Hepatocyte (in vitro differentiated cells): ENCODE data around the gene EPHX1. TPM values are rescaled to one million over a fixed set of nuclear protein-coding genes. Genes with fewer than 3 reads are reported as not detected.

Experiments
- DNase-seq: peaks from one replicate; pipeline ENCODE4 v3.0.0-alpha.2; 2016; ENCODE audit warnings: low spot score
- H2AFZ ChIP-seq: fragments of 200-600 bp; sonication (generic); 2 replicates; pipeline ENCODE4 v1.6.0; 2016; ENCODE audit warnings: antibody characterized with exemption, mild to moderate bottlenecking
- H3K27ac ChIP-seq: fragments of 200-600 bp; sonication (generic); 2 replicates; pipeline ENCODE4 v1.5.1; 2016; ENCODE audit warnings: mild to moderate bottlenecking
- H3K27me3 ChIP-seq: fragments of 200-600 bp; sonication (generic); 2 replicates; pipeline ENCODE4 v1.6.1; 2016
- H3K36me3 ChIP-seq: fragments of 200-600 bp; sonication (generic); replicated peaks from 2 replicates; pipeline ENCODE4 v1.5.1; 2016; ENCODE audit warnings: low read depth; ENCODE audit not compliant: insufficient read depth
- H3K4me1 ChIP-seq: fragments of 200-600 bp; sonication (generic); 2 replicates; pipeline ENCODE4 v1.5.1; 2016; ENCODE audit warnings: mild to moderate bottlenecking, moderate library complexity; ENCODE audit not compliant: insufficient read depth
- H3K4me2 ChIP-seq: fragments of 200-600 bp; sonication (generic); 2 replicates; pipeline ENCODE4 v1.6.0; 2016
- H3K4me3 ChIP-seq: fragments of 200-600 bp; sonication (generic); 2 replicates; pipeline ENCODE4 v1.5.1; 2016; ENCODE audit warnings: mild to moderate bottlenecking
- H3K79me2 ChIP-seq: fragments of 200-600 bp; sonication (generic); 2 replicates; pipeline ENCODE4 v1.6.0; 2017; ENCODE audit warnings: mild to moderate bottlenecking
- H3K9me2 ChIP-seq: fragments of 200-600 bp; sonication (generic); replicated peaks from 2 replicates; pipeline ENCODE4 v1.6.0; 2017; ENCODE audit warnings: mild to moderate bottlenecking; ENCODE audit not compliant: insufficient read depth
- H3K9me3 ChIP-seq: fragments of 200-600 bp; sonication (generic); 2 replicates; pipeline ENCODE4 v1.5.1; 2016; ENCODE audit warnings: low read depth, mild to moderate bottlenecking
- H4K20me1 ChIP-seq: fragments of 200-600 bp; sonication (generic); 2 replicates; pipeline ENCODE4 v1.6.0; 2016; ENCODE audit warnings: mild to moderate bottlenecking; ENCODE audit not compliant: insufficient read depth, poor library complexity, severe bottlenecking
- EZH2 ChIP-seq: fragments of 200-600 bp; sonication (generic); IDR thresholded peaks from 2 replicates; pipeline ENCODE4 v1.6.1; 2016; ENCODE audit warnings: antibody characterized with exemption, mild to moderate bottlenecking, borderline replicate concordance
- EZH2phosphoT487 ChIP-seq: fragments of 200-600 bp; sonication (generic); IDR thresholded peaks from one replicate; pipeline ENCODE4 v1.6.1; 2018; ENCODE audit warnings: antibody characterized with exemption, mild to moderate bottlenecking, low read depth, moderate library complexity; ENCODE audit not compliant: unreplicated experiment, severe bottlenecking
- WGBS: methylation state at CpG from one replicate; pipeline ENCODE4 v1.1.6; 2016; ENCODE audit warnings: low lambda C conversion rate; ENCODE audit errors: missing lambda C conversion rate; 5-methylcytosine and 5-hydroxymethylcytosine counted together
- polyA plus RNA-seq: library from polyadenylated mRNA; unstranded; fragments of >200 nt; fragmentation: Nextera tagmentation; extraction: Ambion mirVana; gene quantifications from 2 replicates; pipeline ENCODE4 v1.2.1, GENCODE V29; 2016
- total RNA-seq: library from RNA; depleted of rRNA; stranded (reverse); fragments of >200 nt; gene quantifications from 2 replicates; pipeline ENCODE4 v1.2.3, GENCODE V29; 2014
- TF ChIP-seq, protein P1 (sequence below): fragments of 200-600 bp; sonication (generic); IDR thresholded peaks from 2 replicates; pipeline ENCODE4 v1.5.1; 2016; ENCODE audit warnings: antibody characterized with exemption, mild to moderate bottlenecking; ENCODE audit not compliant: poor library complexity

Gene EPHX1
- total and polyA plus RNA-seq, 2 experiments from 2014 or later: 133 to 138 TPM

DNA sequence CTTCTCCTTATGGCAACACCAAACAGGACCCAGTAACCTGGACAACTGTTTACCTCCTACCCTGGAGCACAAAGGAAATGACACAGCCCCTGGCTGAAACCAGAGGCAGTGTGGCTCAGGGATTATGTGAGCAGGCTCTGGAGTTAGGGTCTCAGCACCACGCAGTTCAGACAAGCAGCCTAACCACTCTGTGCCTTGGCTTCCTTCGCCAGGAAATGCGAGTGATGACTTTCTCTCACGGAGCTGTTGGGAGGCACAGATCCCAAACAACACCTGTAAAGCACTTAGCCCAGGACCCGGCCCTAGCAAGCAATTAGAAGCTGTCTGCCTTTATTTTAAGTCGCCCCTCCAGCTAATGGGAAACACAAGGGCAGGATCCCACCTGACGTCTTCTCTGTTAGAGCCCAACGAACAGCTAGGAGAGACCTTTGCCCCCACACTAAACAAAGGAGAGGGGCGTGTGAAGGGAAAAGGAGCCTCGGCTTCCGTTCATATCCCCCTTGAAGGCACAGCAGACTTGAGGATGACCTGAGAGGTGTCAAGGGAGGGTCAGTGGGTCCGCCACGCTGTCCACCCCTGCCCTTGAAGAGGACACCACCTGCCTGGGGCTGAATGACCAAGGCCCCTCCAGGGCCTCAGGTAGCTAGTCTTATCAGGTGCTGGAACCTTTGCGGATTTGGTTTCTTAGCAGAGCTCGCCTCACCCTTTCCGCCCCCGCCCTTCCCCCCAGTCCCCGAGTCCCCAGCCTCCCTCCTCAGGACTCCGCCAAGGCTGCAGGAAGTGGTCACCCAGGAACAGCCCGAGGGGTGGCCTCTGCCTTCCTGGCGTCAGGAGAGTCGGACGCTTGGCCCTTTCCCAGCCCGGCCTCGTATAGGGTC, 71.4 kb downstream of the EPHX1 start:
- H3K4me2 ChIP-seq: peak overlapping the region; percentile 99
- H3K27me3 ChIP-seq: no peaks in the 10 kb centered on the region
- no peaks in the 10 kb centered on the region for H3K9me3 ChIP-seq
- DNase-seq: peak; percentile 74
- H3K9me2 ChIP-seq: no peaks in the 10 kb centered on the region
- H3K79me2 ChIP-seq: peaks cover 61% of the 10 kb centered on the region
- H3K27ac ChIP-seq: peak overlapping the region; percentile 98
- TF ChIP-seq EZH2 (no peak), EZH2phosphoT487 (no peak)
- TF ChIP-seq, protein P1, sequence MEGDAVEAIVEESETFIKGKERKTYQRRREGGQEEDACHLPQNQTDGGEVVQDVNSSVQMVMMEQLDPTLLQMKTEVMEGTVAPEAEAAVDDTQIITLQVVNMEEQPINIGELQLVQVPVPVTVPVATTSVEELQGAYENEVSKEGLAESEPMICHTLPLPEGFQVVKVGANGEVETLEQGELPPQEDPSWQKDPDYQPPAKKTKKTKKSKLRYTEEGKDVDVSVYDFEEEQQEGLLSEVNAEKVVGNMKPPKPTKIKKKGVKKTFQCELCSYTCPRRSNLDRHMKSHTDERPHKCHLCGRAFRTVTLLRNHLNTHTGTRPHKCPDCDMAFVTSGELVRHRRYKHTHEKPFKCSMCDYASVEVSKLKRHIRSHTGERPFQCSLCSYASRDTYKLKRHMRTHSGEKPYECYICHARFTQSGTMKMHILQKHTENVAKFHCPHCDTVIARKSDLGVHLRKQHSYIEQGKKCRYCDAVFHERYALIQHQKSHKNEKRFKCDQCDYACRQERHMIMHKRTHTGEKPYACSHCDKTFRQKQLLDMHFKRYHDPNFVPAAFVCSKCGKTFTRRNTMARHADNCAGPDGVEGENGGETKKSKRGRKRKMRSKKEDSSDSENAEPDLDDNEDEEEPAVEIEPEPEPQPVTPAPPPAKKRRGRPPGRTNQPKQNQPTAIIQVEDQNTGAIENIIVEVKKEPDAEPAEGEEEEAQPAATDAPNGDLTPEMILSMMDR: no peak
- peak overlapping the region; percentile 99 for H2AFZ ChIP-seq
- H3K4me3 ChIP-seq: peak overlapping the region; percentile 89
- H3K36me3 ChIP-seq: no peaks in the 10 kb centered on the region
- peaks cover 45% of the 10 kb centered on the region for H3K4me1 ChIP-seq
- H4K20me1 ChIP-seq: no peaks in the 10 kb centered on the region
- 17% methylated on average over 17 of the region's 25 CpGs for WGBS

DNA sequence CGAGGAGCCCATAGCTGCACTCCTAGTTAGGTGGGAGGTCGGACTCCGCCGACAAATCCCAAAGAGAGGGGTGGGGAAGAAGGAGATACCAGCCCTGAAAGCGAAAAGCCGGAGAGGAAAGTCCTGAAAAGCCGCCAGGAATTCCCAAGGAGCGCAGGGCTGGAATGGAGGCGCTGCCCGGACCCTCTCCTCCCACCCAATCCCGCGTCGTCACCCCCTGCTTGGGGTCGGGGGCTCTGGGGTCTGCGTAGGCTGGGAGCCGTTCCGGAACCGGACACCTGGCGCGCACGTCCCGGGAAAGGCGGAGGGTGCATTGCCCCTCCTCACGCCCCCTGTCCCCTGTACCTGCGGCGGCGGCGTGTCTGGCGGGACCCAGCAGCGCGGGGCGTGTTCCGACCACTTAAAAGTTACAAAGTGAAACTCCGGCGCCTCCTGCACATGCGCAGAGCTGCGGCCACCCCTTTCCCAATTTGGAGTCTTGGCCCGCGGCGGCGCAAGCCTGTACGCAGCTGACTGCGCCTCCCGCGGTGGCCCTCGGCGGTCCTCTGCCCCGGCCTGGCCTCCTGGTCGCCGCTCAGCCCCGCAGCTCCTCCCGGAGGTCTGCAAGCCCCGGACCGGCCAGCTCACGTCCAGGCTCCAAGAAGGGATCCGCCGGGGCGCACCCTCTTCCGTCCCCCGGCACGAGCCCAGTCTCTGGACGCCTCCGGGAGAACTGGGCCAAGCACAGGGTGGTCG, 72.2 kb downstream of the EPHX1 start, which contains the start of gene TMEM63A:
Gene TMEM63A (minus strand): TSS at position 422 of the 735 bp plus-strand sequence. CDS start 4,800 bp downstream, outside the sequence.
- Histone ChIP-seq H3K4me2 (peak within 1 kb of the TSS; percentile 99), H3K4me1 (peaks cover 45% of the 10 kb centered on the region), H3K36me3 (no peaks in the 10 kb centered on the region), H3K9me2 (no peaks in the 10 kb centered on the region), H3K79me2 (peaks cover 55% of the 10 kb centered on the region), H3K27ac (peak within 1 kb of the TSS; percentile 98), H4K20me1 (no peaks in the 10 kb centered on the region), H2AFZ (peak within 1 kb of the TSS; percentile 99), H3K9me3 (no peaks in the 10 kb centered on the region), H3K27me3 (no peaks in the 10 kb centered on the region), H3K4me3 (peak within 1 kb of the TSS; percentile 89)
- TF ChIP-seq, protein P1: peak; percentile 33
- TF ChIP-seq EZH2phosphoT487: no peak
- peak; percentile 94 for DNase-seq
- 2% methylated on average over 56 of the region's 64 CpGs for WGBS

DNA sequence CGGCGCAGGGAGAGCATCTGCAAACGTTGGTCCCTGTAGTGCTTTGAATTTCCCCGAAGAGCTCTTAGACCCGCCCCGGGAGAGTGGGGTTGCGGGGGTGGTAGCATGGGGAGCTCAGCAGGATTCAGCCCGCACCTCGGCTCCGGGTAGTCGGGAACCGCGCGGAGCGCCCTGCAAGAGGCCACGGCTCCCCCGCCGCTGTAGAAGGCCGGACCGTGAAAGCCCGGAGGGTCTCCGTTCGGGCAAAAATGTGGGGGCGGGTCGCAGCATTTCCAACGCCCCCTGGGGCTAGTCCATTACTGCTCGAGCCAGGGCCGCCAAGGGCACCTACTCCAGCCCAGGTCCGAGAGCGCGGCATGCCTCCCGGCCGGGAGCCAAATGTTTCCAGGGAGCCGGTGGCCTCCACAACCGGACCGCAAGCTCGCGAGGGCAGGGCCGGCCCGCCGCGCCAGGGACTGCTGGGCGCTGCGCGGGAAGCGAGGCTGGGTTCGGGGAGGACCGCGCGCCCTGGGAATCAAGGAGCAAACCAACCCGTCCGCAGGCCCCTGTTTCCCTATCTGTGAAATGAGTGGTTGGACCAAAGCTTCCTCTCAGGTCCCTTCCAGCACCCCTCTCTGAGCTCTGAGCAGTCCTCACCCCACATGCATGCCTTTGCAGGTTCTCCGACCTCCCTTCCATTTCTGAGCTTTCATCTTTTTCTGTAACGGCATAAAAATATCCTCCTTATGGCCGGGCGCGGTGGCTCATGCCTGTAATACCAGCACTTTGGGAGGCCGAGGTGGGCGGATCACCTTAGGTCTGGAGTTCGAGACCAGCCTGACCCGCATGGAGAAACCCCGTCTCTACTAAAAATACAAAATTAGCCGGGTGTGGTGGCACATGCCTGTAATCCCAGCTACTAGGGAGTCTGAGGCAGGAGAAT, 73.0 kb downstream of the EPHX1 start:
- H3K4me2 ChIP-seq: peak overlapping the region; percentile 99
- peak; percentile 65 for DNase-seq
- H3K27me3 ChIP-seq: no peaks in the 10 kb centered on the region
- H4K20me1 ChIP-seq: no peaks in the 10 kb centered on the region
- peaks cover 43% of the 10 kb centered on the region for H3K4me1 ChIP-seq
- H3K27ac ChIP-seq: peak overlapping the region; percentile 98
- H3K9me3 ChIP-seq: no peaks in the 10 kb centered on the region
- peaks cover 47% of the 10 kb centered on the region for H3K79me2 ChIP-seq
- H2AFZ ChIP-seq: peak overlapping the region; percentile 99
- H3K4me3 ChIP-seq: peak overlapping the region; percentile 89
- 10% methylated on average over 59 of the region's 63 CpGs for WGBS
- no peaks in the 10 kb centered on the region for H3K9me2 ChIP-seq
- TF ChIP-seq, protein P1: no peak
- TF ChIP-seq EZH2phosphoT487 (no peak), EZH2 (no peak)
- H3K36me3 ChIP-seq: no peaks in the 10 kb centered on the region
